ENCODE measurements around the gene WNT9A.
A peak's percentile ranks its signal among the peaks of the same experiment; 100 is the strongest.
"Not testable (repeated sequence)": the region's sequence is repeated elsewhere in the genome, so short reads cannot be mapped to it uniquely, and the experiment has no call there.

WNT9A gene, protein sequence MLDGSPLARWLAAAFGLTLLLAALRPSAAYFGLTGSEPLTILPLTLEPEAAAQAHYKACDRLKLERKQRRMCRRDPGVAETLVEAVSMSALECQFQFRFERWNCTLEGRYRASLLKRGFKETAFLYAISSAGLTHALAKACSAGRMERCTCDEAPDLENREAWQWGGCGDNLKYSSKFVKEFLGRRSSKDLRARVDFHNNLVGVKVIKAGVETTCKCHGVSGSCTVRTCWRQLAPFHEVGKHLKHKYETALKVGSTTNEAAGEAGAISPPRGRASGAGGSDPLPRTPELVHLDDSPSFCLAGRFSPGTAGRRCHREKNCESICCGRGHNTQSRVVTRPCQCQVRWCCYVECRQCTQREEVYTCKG

GRCh38 chr1:227947676-227948492 lies at the start of gene WNT9A:
TSS of gene WNT9A (minus strand) at chr1:227947932. CDS start at chr1:227947887, 45 bp downstream.
- H3K9ac ChIP-seq (ENCODE audit: low read length), result peak within 1 kb of the TSS; percentile 58
- no peaks in the 10 kb centered on the region for H3K9me3 ChIP-seq (ENCODE audit: low read length)
- no peaks in the 10 kb centered on the region for H3K36me3 ChIP-seq (ENCODE audit: insufficient read depth, low read length)
- peaks cover 47% of the 10 kb centered on the region for H3K4me1 ChIP-seq (ENCODE audit: insufficient read depth, low read length)
- no peaks in the 10 kb centered on the region for H3K27me3 ChIP-seq (ENCODE audit: control insufficient read depth in 1 of 2, insufficient read depth in 2 of 2, low read length in 2 of 2)
- H3K27ac ChIP-seq (ENCODE audit: low read depth, low read length), result peak within 1 kb of the TSS; percentile 82
- peak within 1 kb of the TSS; percentile 69 to 77 for H3K4me3 ChIP-seq (ENCODE audit: low read depth in 1 of 2, low read length in 2 of 2)

DNA sequence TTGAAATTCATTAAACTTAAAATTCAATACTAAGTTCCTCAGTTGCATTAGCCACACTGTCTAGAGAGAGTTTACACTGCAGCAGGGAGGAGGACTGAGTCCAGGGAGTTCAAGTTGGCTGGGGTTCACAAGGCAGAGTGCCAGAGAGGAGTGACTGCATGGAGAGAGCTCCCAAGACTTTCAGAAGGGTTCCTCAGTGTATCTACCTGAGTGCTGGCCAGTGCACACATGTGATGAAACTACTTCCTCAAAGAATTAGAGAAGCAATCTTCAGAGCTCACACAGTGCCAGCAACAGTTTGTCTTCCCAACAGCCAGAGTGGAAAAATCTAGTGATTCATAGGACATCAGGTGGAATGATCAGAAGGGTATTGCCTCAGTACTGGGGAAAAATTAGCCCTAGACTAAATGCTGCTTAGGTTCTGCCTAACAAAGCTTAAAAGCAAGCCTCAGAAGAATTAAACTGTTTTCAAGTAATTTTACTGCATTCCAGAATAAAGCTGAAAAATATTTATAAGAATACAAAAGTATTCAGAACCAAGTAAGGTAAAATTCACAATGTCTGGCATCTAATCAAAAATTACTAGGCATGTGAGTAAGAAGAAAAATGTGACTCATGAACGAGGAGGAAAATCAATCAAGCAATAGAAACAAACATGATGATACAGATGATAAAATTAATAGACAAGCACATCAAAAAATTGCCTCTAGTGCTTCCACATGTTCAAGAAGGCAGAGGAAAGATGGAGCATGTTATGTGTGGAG lies 48.6 kb upstream of the WNT9A start:
- no peak overlapping the region for H3K4me3 ChIP-seq (ENCODE audit: low read depth in 1 of 2, low read length in 2 of 2)
- no peaks in the 10 kb centered on the region for H3K36me3 ChIP-seq (ENCODE audit: insufficient read depth, low read length)
- H3K27me3 ChIP-seq (ENCODE audit: control insufficient read depth in 1 of 2, insufficient read depth in 2 of 2, low read length in 2 of 2), result no peaks in the 10 kb centered on the region
- H3K27ac ChIP-seq (ENCODE audit: low read depth, low read length), result no peak overlapping the region
- H3K9ac ChIP-seq (ENCODE audit: low read length), result no peak overlapping the region
- no peaks in the 10 kb centered on the region for H3K4me1 ChIP-seq (ENCODE audit: insufficient read depth, low read length)
- no peaks in the 10 kb centered on the region for H3K9me3 ChIP-seq (ENCODE audit: low read length)

- Histone ChIP-seq H3K27me3 (ENCODE audit: control insufficient read depth in 1 of 2, insufficient read depth in 2 of 2, low read length in 2 of 2) (no peaks in the 10 kb centered on the region), H3K9me3 (ENCODE audit: low read length) (no peaks in the 10 kb centered on the region), H3K4me3 (ENCODE audit: low read depth in 1 of 2, low read length in 2 of 2) (no peak overlapping the region)
Observed at GRCh38 chr1:227994632-227995300, 47.0 kb upstream of the WNT9A start.

DNA sequence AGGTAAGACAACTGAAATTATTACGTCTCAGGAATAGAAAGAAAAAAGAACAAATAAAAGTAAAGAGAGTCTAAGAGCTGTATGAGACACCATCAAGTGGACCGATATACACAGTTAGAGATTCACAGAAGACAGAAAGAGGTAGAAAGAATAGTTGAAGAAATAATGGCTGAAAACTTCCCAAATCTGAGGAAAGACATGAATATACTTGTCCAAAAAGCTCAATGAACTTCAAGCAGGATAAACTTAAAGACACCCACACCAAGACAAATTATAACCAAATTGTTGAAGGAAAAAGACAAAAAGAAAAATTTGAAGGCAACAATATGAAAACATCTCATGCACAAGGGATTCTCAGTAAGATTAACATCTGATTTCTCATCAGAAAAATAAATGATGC lies 39.4 kb upstream of the WNT9A start:
- no peak overlapping the region for H3K4me3 ChIP-seq (ENCODE audit: low read depth in 1 of 2, low read length in 2 of 2)

More at GRCh38 chr1:227994632-227995300, 47.0 kb upstream of the WNT9A start:
- Histone ChIP-seq H3K36me3 (ENCODE audit: insufficient read depth, low read length) (no peaks in the 10 kb centered on the region), H3K27ac (ENCODE audit: low read depth, low read length) (no peak overlapping the region), H3K9ac (ENCODE audit: low read length) (no peak overlapping the region), H3K4me1 (ENCODE audit: insufficient read depth, low read length) (no peaks in the 10 kb centered on the region)

DNA sequence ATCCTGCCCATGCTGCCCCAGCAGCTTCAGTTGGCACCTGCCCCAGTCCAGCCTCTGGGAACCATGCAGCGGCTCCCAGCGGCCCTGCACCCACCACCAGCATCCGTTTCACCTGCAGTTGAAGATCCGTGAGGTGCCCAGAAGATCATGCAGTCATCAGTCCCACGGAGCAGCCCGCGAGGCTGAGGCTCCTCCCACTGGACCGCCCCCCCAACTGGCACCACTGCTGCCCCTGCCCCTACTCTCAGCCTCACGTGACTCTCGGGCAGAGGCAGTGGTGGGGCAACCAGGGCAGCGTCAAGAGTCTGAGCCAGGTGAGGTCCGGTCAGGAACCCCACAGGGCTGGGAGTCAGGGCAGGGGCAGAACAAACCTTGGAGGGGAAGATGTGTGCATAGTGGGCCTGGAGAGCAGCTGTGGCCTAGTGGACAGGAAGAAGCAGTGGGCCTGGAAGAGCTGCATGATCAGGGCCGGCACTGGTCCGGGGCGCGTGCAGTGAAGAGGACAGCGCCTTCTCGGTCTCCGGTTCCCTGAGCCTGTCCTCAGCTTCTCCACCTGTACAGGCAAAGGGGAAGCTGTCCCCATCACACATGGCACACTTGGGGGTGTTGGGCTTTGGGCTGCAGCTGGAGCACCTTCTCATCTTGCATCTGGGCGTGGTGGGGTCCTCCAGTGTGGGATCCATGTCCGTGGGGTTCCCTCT lies 28.0 kb upstream of the WNT9A start:
- not testable (repeated sequence) for H3K36me3 ChIP-seq (ENCODE audit: insufficient read depth, low read length); H3K9ac ChIP-seq (ENCODE audit: low read length); H3K4me3 ChIP-seq (ENCODE audit: low read depth in 1 of 2, low read length in 2 of 2); H3K27ac ChIP-seq (ENCODE audit: low read depth, low read length); H3K27me3 ChIP-seq (ENCODE audit: control insufficient read depth in 1 of 2, insufficient read depth in 2 of 2, low read length in 2 of 2); H3K9me3 ChIP-seq (ENCODE audit: low read length); H3K4me1 ChIP-seq (ENCODE audit: insufficient read depth, low read length)

More for the DNA sequence above, 39.4 kb upstream of the WNT9A start:
- Histone ChIP-seq H3K27ac (ENCODE audit: low read depth, low read length) (no peak overlapping the region), H3K4me1 (ENCODE audit: insufficient read depth, low read length) (no peaks in the 10 kb centered on the region), H3K36me3 (ENCODE audit: insufficient read depth, low read length) (no peaks in the 10 kb centered on the region), H3K9ac (ENCODE audit: low read length) (no peak overlapping the region), H3K9me3 (ENCODE audit: low read length) (no peaks in the 10 kb centered on the region), H3K27me3 (ENCODE audit: control insufficient read depth in 1 of 2, insufficient read depth in 2 of 2, low read length in 2 of 2) (no peaks in the 10 kb centered on the region)

DNA sequence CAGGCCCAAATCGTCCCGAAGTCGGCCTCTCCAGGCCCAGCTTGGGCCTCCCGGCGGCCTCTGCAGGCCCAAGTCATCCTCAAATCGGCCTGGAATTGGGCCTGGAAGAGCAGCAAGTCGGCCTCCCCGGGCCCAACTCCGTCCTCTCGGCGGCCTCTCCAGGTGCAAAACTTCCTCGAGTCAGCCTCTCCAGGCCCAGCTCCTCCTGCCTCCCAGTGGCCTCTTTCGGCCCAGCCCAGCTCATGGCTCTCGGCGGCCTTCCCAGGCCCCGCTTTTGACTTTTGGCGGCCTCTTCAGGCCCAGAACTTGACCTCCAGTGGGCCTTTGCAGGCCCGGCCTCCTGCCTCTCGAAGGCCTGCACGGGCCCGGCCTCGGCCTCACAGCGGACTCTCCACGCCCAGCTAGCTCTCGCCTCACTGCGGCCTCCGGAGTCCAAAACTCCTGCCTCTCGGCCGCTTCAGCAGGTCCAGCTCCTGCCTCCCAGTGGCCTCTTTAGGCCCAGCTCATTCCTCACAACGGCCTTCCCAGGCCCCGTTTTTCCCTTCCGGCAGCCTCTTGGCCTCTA lies 26.1 kb upstream of the WNT9A start:
- not testable (repeated sequence) for H3K9me3 ChIP-seq (ENCODE audit: low read length); H3K27me3 ChIP-seq (ENCODE audit: control insufficient read depth in 1 of 2, insufficient read depth in 2 of 2, low read length in 2 of 2); H3K27ac ChIP-seq (ENCODE audit: low read depth, low read length); H3K9ac ChIP-seq (ENCODE audit: low read length); H3K4me3 ChIP-seq (ENCODE audit: low read depth in 1 of 2, low read length in 2 of 2); H3K4me1 ChIP-seq (ENCODE audit: insufficient read depth, low read length); H3K36me3 ChIP-seq (ENCODE audit: insufficient read depth, low read length)

GRCh38 chr1:227972843-227973374 lies 25.2 kb upstream of the WNT9A start:
- H3K4me3 ChIP-seq (ENCODE audit: low read depth in 1 of 2, low read length in 2 of 2); H3K9ac ChIP-seq (ENCODE audit: low read length); H3K9me3 ChIP-seq (ENCODE audit: low read length); H3K36me3 ChIP-seq (ENCODE audit: insufficient read depth, low read length); H3K27ac ChIP-seq (ENCODE audit: low read depth, low read length); H3K4me1 ChIP-seq (ENCODE audit: insufficient read depth, low read length); H3K27me3 ChIP-seq (ENCODE audit: control insufficient read depth in 1 of 2, insufficient read depth in 2 of 2, low read length in 2 of 2): not testable (repeated sequence)

DNA sequence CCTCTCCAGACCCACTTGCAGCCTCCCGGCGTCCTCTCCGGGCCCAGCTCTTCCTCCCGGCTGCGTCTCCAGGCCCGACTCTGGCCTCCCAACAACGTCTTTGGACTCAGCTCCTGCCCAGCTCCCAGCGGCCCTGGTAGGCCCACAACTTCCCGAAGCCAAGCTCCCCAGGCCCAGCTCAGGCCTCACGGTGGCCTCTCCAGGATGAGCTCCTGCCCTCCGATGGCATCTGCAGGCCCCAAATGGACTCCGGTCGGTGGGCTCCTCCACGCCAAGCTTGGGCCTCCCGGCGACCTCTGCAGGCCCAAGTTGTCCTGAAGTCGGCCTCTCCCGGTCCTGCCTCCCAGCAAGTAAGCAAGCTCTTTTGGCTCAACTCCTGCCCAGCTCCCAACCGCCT lies 24.5 kb upstream of the WNT9A start:
- not testable (repeated sequence) for H3K4me1 ChIP-seq (ENCODE audit: insufficient read depth, low read length); H3K27me3 ChIP-seq (ENCODE audit: control insufficient read depth in 1 of 2, insufficient read depth in 2 of 2, low read length in 2 of 2); H3K9me3 ChIP-seq (ENCODE audit: low read length); H3K27ac ChIP-seq (ENCODE audit: low read depth, low read length); H3K9ac ChIP-seq (ENCODE audit: low read length); H3K4me3 ChIP-seq (ENCODE audit: low read depth in 1 of 2, low read length in 2 of 2); H3K36me3 ChIP-seq (ENCODE audit: insufficient read depth, low read length)

GRCh38 chr1:227971643-227972282 lies 24.0 kb upstream of the WNT9A start:
- H3K9ac ChIP-seq (ENCODE audit: low read length); H3K9me3 ChIP-seq (ENCODE audit: low read length); H3K27ac ChIP-seq (ENCODE audit: low read depth, low read length); H3K4me1 ChIP-seq (ENCODE audit: insufficient read depth, low read length); H3K36me3 ChIP-seq (ENCODE audit: insufficient read depth, low read length); H3K27me3 ChIP-seq (ENCODE audit: control insufficient read depth in 1 of 2, insufficient read depth in 2 of 2, low read length in 2 of 2); H3K4me3 ChIP-seq (ENCODE audit: low read depth in 1 of 2, low read length in 2 of 2): not testable (repeated sequence)

- H3K9me3 ChIP-seq (ENCODE audit: low read length); H3K27me3 ChIP-seq (ENCODE audit: control insufficient read depth in 1 of 2, insufficient read depth in 2 of 2, low read length in 2 of 2); H3K27ac ChIP-seq (ENCODE audit: low read depth, low read length); H3K36me3 ChIP-seq (ENCODE audit: insufficient read depth, low read length); H3K4me1 ChIP-seq (ENCODE audit: insufficient read depth, low read length); H3K9ac ChIP-seq (ENCODE audit: low read length); H3K4me3 ChIP-seq (ENCODE audit: low read depth in 1 of 2, low read length in 2 of 2): not testable (repeated sequence)
Observed at GRCh38 chr1:227971216-227971615, 23.5 kb upstream of the WNT9A start.

Measured in muscle layer of colon (tissue), 2 donors.